Ovary (tissue), 3 donors: Measurements from ENCODE around the gene CPS1.

Experiments used
- POLR2A ChIP-seq: fragments of 450-650 bp; IDR thresholded peaks from one replicate; pipeline ENCODE4 v1.6.1; 2017; ENCODE audit warnings: antibody characterized with exemption, mild to moderate bottlenecking, moderate library complexity
- TF ChIP-seq, protein P1 (sequence below), 3 donors: fragments of 450-650 bp in 2 of 3; fragments of 200-600 bp in 1 of 3; IDR thresholded peaks; one replicate each; pipeline versions ENCODE4 v1.5.1 to v1.8.0; 2016 to 2022; ENCODE audit warnings: antibody characterized with exemption in 3 of 3, mild to moderate bottlenecking in 1 of 3
- donor health status: DM: no; HTN: no; CAD: no.

DNA sequence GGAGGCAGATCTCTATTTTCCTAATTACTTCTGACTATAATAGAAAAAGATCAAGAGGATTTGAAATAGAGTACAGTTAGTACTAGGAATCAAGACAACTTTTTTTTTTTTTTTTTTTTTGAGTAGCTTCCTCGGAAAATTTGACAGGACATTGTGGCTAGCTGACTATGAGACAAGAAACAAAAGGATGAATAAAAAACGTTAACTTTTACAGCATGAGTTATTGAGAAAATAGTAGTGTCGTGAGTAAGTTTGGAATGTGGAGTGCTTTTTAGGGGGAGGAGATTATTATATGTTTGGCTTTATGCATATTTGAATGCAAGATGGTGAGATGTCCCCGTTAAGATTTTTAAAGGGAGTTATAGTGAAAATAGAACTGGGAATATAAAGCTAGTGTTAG lies 27.7 kb upstream of the CPS1 start:
- TF ChIP-seq, protein P1, sequence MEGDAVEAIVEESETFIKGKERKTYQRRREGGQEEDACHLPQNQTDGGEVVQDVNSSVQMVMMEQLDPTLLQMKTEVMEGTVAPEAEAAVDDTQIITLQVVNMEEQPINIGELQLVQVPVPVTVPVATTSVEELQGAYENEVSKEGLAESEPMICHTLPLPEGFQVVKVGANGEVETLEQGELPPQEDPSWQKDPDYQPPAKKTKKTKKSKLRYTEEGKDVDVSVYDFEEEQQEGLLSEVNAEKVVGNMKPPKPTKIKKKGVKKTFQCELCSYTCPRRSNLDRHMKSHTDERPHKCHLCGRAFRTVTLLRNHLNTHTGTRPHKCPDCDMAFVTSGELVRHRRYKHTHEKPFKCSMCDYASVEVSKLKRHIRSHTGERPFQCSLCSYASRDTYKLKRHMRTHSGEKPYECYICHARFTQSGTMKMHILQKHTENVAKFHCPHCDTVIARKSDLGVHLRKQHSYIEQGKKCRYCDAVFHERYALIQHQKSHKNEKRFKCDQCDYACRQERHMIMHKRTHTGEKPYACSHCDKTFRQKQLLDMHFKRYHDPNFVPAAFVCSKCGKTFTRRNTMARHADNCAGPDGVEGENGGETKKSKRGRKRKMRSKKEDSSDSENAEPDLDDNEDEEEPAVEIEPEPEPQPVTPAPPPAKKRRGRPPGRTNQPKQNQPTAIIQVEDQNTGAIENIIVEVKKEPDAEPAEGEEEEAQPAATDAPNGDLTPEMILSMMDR (IDR thresholded peaks at IDR 0.05) = no peak
- TF ChIP-seq POLR2A = no peak
